GM23338 (cell line): Measurements from ENCODE around the gene OSGIN1. TPM values are rescaled to one million over a fixed set of nuclear protein-coding genes. Genes with fewer than 3 reads are reported as not detected.
A peak's percentile ranks its signal among the peaks of the same experiment; 100 is the strongest.
"Not testable (repeated sequence)": the region's sequence is repeated elsewhere in the genome, so short reads cannot be mapped to it uniquely, and the experiment has no call there.

Source experiments
- ATAC-seq: fragments of 200-7000 bp; cut with Tn5 transposase; 3 replicates; pipeline ENCODE4 v1.9.1; 2020
- DNase-seq: peaks from one replicate; pipeline ENCODE4 v3.0.0-alpha.2; 2015; ENCODE audit warnings: low spot score
- H2AFZ ChIP-seq: fragments of 200-600 bp; sonication (generic); 2 replicates; pipeline ENCODE4 v1.8.0; 2016; ENCODE audit warnings: antibody characterized with exemption, mild to moderate bottlenecking, moderate library complexity
- H3F3A ChIP-seq: fragments of 200-600 bp; sonication (generic); replicated peaks from 2 replicates; pipeline ENCODE4 v1.8.0; 2017; ENCODE audit warnings: antibody characterized with exemption, mixed run types, low read depth
- H3K27ac ChIP-seq: fragments of 200-600 bp; sonication (generic); 2 replicates; pipeline ENCODE4 v1.6.1; 2016; ENCODE audit warnings: low read depth
- H3K27me3 ChIP-seq: fragments of 200-600 bp; sonication (generic); 2 replicates; pipeline ENCODE4 v1.8.0; 2016; ENCODE audit warnings: mild to moderate bottlenecking, mixed run types, moderate library complexity; ENCODE audit not compliant: insufficient read depth
- H3K36me3 ChIP-seq: fragments of 200-600 bp; sonication (generic); 2 replicates; pipeline ENCODE4 v1.8.0; 2016; ENCODE audit warnings: mild to moderate bottlenecking; ENCODE audit not compliant: insufficient read depth
- H3K4me1 ChIP-seq: fragments of 200-600 bp; sonication (generic); 2 replicates; pipeline ENCODE4 v1.8.0; 2016; ENCODE audit warnings: mild to moderate bottlenecking, moderate library complexity; ENCODE audit not compliant: insufficient read depth
- H3K4me2 ChIP-seq: fragments of 200-600 bp; sonication (generic); 2 replicates; pipeline ENCODE4 v1.7.1; 2017; ENCODE audit warnings: mixed run types
- H3K4me3 ChIP-seq: fragments of 200-600 bp; sonication (generic); 2 replicates; pipeline ENCODE4 v1.6.1; 2016; ENCODE audit warnings: mixed run types
- H3K79me2 ChIP-seq: fragments of 200-600 bp; sonication (generic); replicated peaks from 2 replicates; pipeline ENCODE4 v1.8.0; 2017; ENCODE audit warnings: mild to moderate bottlenecking; ENCODE audit not compliant: insufficient read depth
- H3K9me2 ChIP-seq: fragments of 200-600 bp; sonication (generic); 2 replicates; pipeline ENCODE4 v1.8.0; 2017; ENCODE audit not compliant: insufficient read depth
- H4K20me1 ChIP-seq: fragments of 200-600 bp; sonication (generic); replicated peaks from 2 replicates; pipeline ENCODE4 v1.8.0; 2017; ENCODE audit warnings: mild to moderate bottlenecking; ENCODE audit not compliant: insufficient read depth
- H3K27ac Mint-ChIP-seq: 2 replicates; pipeline ENCODE4 v1.8.0; 2020; ENCODE audit warnings: inconsistent platforms, mild to moderate bottlenecking, moderate library complexity, mixed read lengths
- H3K27me3 Mint-ChIP-seq: 3 replicates; pipeline ENCODE4 v1.8.0; 2022; ENCODE audit warnings: low read depth, mild to moderate bottlenecking, moderate library complexity, mixed read lengths, inconsistent platforms; ENCODE audit not compliant: insufficient read depth, poor library complexity
- H3K36me3 Mint-ChIP-seq: 3 replicates; pipeline ENCODE4 v1.8.0; 2021; ENCODE audit warnings: low read depth, mild to moderate bottlenecking, inconsistent platforms, moderate library complexity, mixed read lengths
- H3K4me1 Mint-ChIP-seq: 3 replicates; pipeline ENCODE4 v1.8.0; 2020; ENCODE audit warnings: mild to moderate bottlenecking, inconsistent platforms, mixed read lengths
- H3K4me3 Mint-ChIP-seq: 3 replicates; pipeline ENCODE4 v1.8.0; 2021; ENCODE audit warnings: moderate library complexity, mild to moderate bottlenecking, inconsistent platforms, mixed read lengths
- H3K9me3 Mint-ChIP-seq: 3 replicates; pipeline ENCODE4 v1.8.0; 2020; ENCODE audit warnings: moderate library complexity, mild to moderate bottlenecking, inconsistent platforms, mixed read lengths
- CREB1 ChIP-seq: fragments of 250-450 bp; sonication (Bioruptor Pico); IDR thresholded peaks from 2 replicates; pipeline ENCODE4 v1.5.0; 2020; ENCODE audit warnings: low read depth, mild to moderate bottlenecking, moderate library complexity
- ETS1 ChIP-seq: IDR thresholded peaks from 2 replicates; pipeline ENCODE4 v1.6.1; 2016; ENCODE audit warnings: antibody characterized with exemption
- EZH2 ChIP-seq: fragments of 200-600 bp; sonication (generic); IDR thresholded peaks from one replicate; pipeline ENCODE4 v1.8.0; 2017; ENCODE audit warnings: antibody characterized with exemption, mild to moderate bottlenecking, low read depth; ENCODE audit not compliant: unreplicated experiment
- JUNB ChIP-seq: IDR thresholded peaks from one replicate; pipeline ENCODE4 v1.6.1; 2016; ENCODE audit warnings: antibody characterized with exemption; ENCODE audit not compliant: unreplicated experiment
- POLR2AphosphoS5 ChIP-seq: IDR thresholded peaks from 2 replicates; pipeline ENCODE4 v1.6.1; 2016; ENCODE audit warnings: antibody characterized with exemption, low read depth
- REST ChIP-seq: IDR thresholded peaks from one replicate; pipeline ENCODE4 v1.6.1; 2018; ENCODE audit warnings: antibody characterized with exemption; ENCODE audit not compliant: unreplicated experiment
- ZNF331 ChIP-seq: fragments of 250-450 bp; sonication (Bioruptor Pico); IDR thresholded peaks from 2 replicates; pipeline ENCODE4 v1.5.0; 2020; ENCODE audit warnings: low read depth, mild to moderate bottlenecking, moderate library complexity
- polyA plus RNA-seq: library from polyadenylated mRNA; unstranded; fragments of >200 nt; fragmentation: Nextera tagmentation; extraction: Ambion mirVana; gene quantifications from 2 replicates; pipeline ENCODE4 v1.2.1, GENCODE V29; 2016
- total RNA-seq: library from RNA; depleted of rRNA; stranded (reverse); fragments of >200 nt; shearing (Covaris generic); gene quantifications from 2 replicates; pipeline ENCODE4 v1.2.3, GENCODE V29; 2014

OSGIN1 gene
- total and polyA plus RNA-seq, 2 experiments from 2014 or later, result 0.32 to 1.6 TPM

GRCh38 chr16:83950862-83951399 is 2.1 kb upstream of the OSGIN1 start:
- not testable (repeated sequence) for H3K4me3 Mint-ChIP-seq, H3K4me3 ChIP-seq, H3K36me3 ChIP-seq, H3K4me1 ChIP-seq, H3K36me3 Mint-ChIP-seq, H4K20me1 ChIP-seq, H3K27me3 ChIP-seq, H3K4me1 Mint-ChIP-seq, H3K9me2 ChIP-seq, H3K4me2 ChIP-seq, H3K27ac ChIP-seq, H3K27ac Mint-ChIP-seq, H2AFZ ChIP-seq, H3K79me2 ChIP-seq, DNase-seq
- peaks cover 13% of the 10 kb centered on the region; the same call in 1 of the 2 replicates for H3F3A ChIP-seq
- ATAC-seq, result peak; percentile 24
- H3K9me3 Mint-ChIP-seq, result peaks cover 17% of the 10 kb centered on the region
- H3K27me3 Mint-ChIP-seq, result peaks cover 15% of the 10 kb centered on the region

GRCh38 chr16:83951544-83951943 is 1.5 kb upstream of the OSGIN1 start:
- TF ChIP-seq EZH2 (no peak), REST (no peak), JUNB (no peak), ZNF331 (CRISPR knock-in tag) (no peak), CREB1 (no peak), POLR2AphosphoS5 (no peak), ETS1 (no peak)
- Histone ChIP-seq H3K79me2 (no peaks in the 10 kb centered on the region), H3K4me2 (no peak overlapping the region), H3K27me3 (no peaks in the 10 kb centered on the region), H3K4me3 (no peak overlapping the region), H3K4me1 (no peaks in the 10 kb centered on the region), H4K20me1 (no peaks in the 10 kb centered on the region), H3K27ac (no peak overlapping the region), H3K36me3 (no peaks in the 10 kb centered on the region), H3K9me2 (no peaks in the 10 kb centered on the region), H2AFZ (no peak overlapping the region), H3F3A (peaks cover 13% of the 10 kb centered on the region; the same call in 1 of the 2 replicates)
- Mint-ChIP-seq H3K27me3 (peaks cover 15% of the 10 kb centered on the region), H3K9me3 (peaks cover 17% of the 10 kb centered on the region), H3K4me3 (no peak overlapping the region), H3K27ac (no peak overlapping the region), H3K36me3 (peaks cover 9% of the 10 kb centered on the region; the same call in 2 of the 3 replicates), H3K4me1 (peaks cover 9% of the 10 kb centered on the region)
- ATAC-seq (no peak), DNase-seq (no peak)
